H1 (cell line): ENCODE results near the gene TCHP. TPM values are rescaled to one million over a fixed set of nuclear protein-coding genes. Genes with fewer than 3 reads are reported as not detected.

Source experiments
- CTCF ChIA-PET: fragments of 300-600 bp; sonication (Branson Sonifier 250); formaldehyde crosslinking; loops from one replicate; lab custom pipeline; 2021; ENCODE audit not compliant: partially characterized antibody; lab: Charles Lee
- POLR2A ChIA-PET: fragments of 300-600 bp; sonication (Branson Sonifier 250); formaldehyde crosslinking; loops from one replicate; lab custom pipeline; 2021; ENCODE audit warnings: inconsistent platforms; ENCODE audit not compliant: partially characterized antibody; lab: Charles Lee
- DNase-seq, 2 experiments: peaks; one replicate each; pipeline versions ENCODE4 v3.0.0 to v3.0.0-alpha.2; 2010 to 2022; ENCODE audit warnings: low spot score in 2 of 2, low read depth in 1 of 2, mixed read lengths in 1 of 2
- FAIRE-seq: peaks from 2 replicates; lab custom pipeline; 2011; peaks lifted over from hg19 to GRCh38; lab: Jason Lieb, UNC
- H2AFZ ChIP-seq: 2 replicates; pipeline ENCODE4 v1.8.1; 2012; ENCODE audit warnings: low read length, inconsistent platforms
- H2AK5ac ChIP-seq: 2 replicates; pipeline ENCODE4 v1.6.1; 2013; ENCODE audit warnings: low read depth, low read length
- H2BK120ac ChIP-seq: replicated peaks from 2 replicates; pipeline ENCODE3; 2013; ENCODE audit warnings: low read depth, low read length, inconsistent platforms
- H2BK12ac ChIP-seq: 2 replicates; pipeline ENCODE4 v1.6.1; 2013; ENCODE audit warnings: low read depth, low read length
- H2BK15ac ChIP-seq: 2 replicates; pipeline ENCODE4 v1.6.1; 2013; ENCODE audit warnings: low read length
- H2BK20ac ChIP-seq: 2 replicates; pipeline ENCODE4 v1.6.1; 2013; ENCODE audit warnings: low read length
- H2BK5ac ChIP-seq: 2 replicates; pipeline ENCODE4 v1.6.1; 2013; ENCODE audit warnings: low read depth, low read length
- H3K14ac ChIP-seq: 2 replicates; pipeline ENCODE4 v1.6.1; 2013; ENCODE audit warnings: inconsistent platforms; ENCODE audit not compliant: insufficient read length
- H3K18ac ChIP-seq: 2 replicates; pipeline ENCODE4 v1.6.1; 2013; ENCODE audit warnings: low read length; ENCODE audit errors: extremely low read depth
- H3K23ac ChIP-seq: 2 replicates; pipeline ENCODE4 v1.6.1; 2013; ENCODE audit warnings: inconsistent platforms; ENCODE audit not compliant: insufficient read length
- H3K23me2 ChIP-seq: 2 replicates; pipeline ENCODE4 v1.6.1; 2013; ENCODE audit warnings: low read depth, low read length
- H3K27ac ChIP-seq: 2 replicates; pipeline ENCODE4 v1.6.1; 2011; ENCODE audit warnings: low read depth, low read length, inconsistent platforms
- H3K27me3 ChIP-seq, 4 experiments: replicated peaks in 1 of 4; 1 replicate in 1 of 4; 2 replicates in 3 of 4; pipeline versions ENCODE4 v1.6.1 to v1.8.1; 2011 to 2013; ENCODE audit warnings: low read length in 3 of 4, mild to moderate bottlenecking in 3 of 4, inconsistent platforms in 2 of 4, mixed read lengths in 2 of 4, moderate library complexity in 1 of 4; ENCODE audit not compliant: control insufficient read depth in 3 of 4, insufficient read depth in 3 of 4; ENCODE audit errors: extremely low read depth in 1 of 4
- H3K36me3 ChIP-seq, 4 experiments: 2 replicates each; pipeline versions ENCODE4 v1.6.1 to v1.8.1; 2011 to 2013; ENCODE audit warnings: mild to moderate bottlenecking in 4 of 4, low read length in 3 of 4, moderate library complexity in 2 of 4, control low read depth in 1 of 4, inconsistent platforms in 1 of 4; ENCODE audit not compliant: insufficient read depth in 4 of 4, control insufficient read depth in 2 of 4
- H3K4ac ChIP-seq: replicated peaks from 2 replicates; pipeline ENCODE3; 2013; ENCODE audit warnings: low read length, low read depth, mixed read lengths, inconsistent platforms; ENCODE audit not compliant: insufficient read length
- H3K4me1 ChIP-seq, 4 experiments: replicated peaks in 1 of 4; 1 replicate in 1 of 4; 2 replicates in 3 of 4; pipeline versions ENCODE4 v1.6.1 to v1.8.1; 2011 to 2013; ENCODE audit warnings: low read length in 3 of 4, inconsistent platforms in 2 of 4, mixed read lengths in 1 of 4; ENCODE audit not compliant: insufficient read depth in 4 of 4, control insufficient read depth in 3 of 4
- H3K4me2 ChIP-seq, 2 experiments: 2 replicates each; pipeline versions ENCODE4 v1.6.1 to v1.8.1; 2011 to 2013; ENCODE audit warnings: low read depth in 2 of 2, low read length in 2 of 2, control low read depth in 1 of 2, inconsistent platforms in 1 of 2, mild to moderate bottlenecking in 1 of 2; ENCODE audit not compliant: insufficient read depth in 1 of 2
- H3K4me3 ChIP-seq, 4 experiments: fragments of 200-600, 300-600 bp in 1 of 4; sonication (generic), shearing (Covaris generic), sonication (Bioruptor Twin) in 1 of 4; 2 replicates each; pipeline versions ENCODE4 v1.5.1 to v1.8.1; 2011 to 2016; ENCODE audit warnings: low read length in 4 of 4, low read depth in 3 of 4, control low read depth in 2 of 4, inconsistent platforms in 2 of 4, mild to moderate bottlenecking in 2 of 4, mixed read lengths in 1 of 4, moderate library complexity in 1 of 4; ENCODE audit not compliant: insufficient read depth in 2 of 4; ENCODE audit errors: extremely low read depth in 1 of 4
- H3K56ac ChIP-seq: replicated peaks from 2 replicates; pipeline ENCODE3; 2013; ENCODE audit warnings: low read depth, mild to moderate bottlenecking, mixed read lengths, low read length, inconsistent platforms; ENCODE audit not compliant: insufficient read length
- H3K79me1 ChIP-seq: 2 replicates; pipeline ENCODE4 v1.6.1; 2013; ENCODE audit warnings: low read depth, low read length, control low read depth
- H3K79me2 ChIP-seq, 2 experiments: 2 replicates each; pipeline versions ENCODE4 v1.6.1 to v1.8.1; 2012 to 2013; ENCODE audit warnings: low read length in 2 of 2, mild to moderate bottlenecking in 2 of 2, inconsistent platforms in 1 of 2; ENCODE audit not compliant: insufficient read depth in 2 of 2, control insufficient read depth in 1 of 2
- H3K9ac ChIP-seq, 4 experiments: replicated peaks in 1 of 4; 1 replicate in 1 of 4; 2 replicates in 3 of 4; pipeline versions ENCODE4 v1.6.1 to v1.8.1; 2011 to 2013; ENCODE audit warnings: low read depth in 3 of 4, low read length in 3 of 4, control low read depth in 2 of 4, mild to moderate bottlenecking in 2 of 4, moderate library complexity in 2 of 4, inconsistent platforms in 1 of 4; ENCODE audit errors: extremely low read depth in 1 of 4
- H3K9me3 ChIP-seq, 2 experiments: 2 replicates each; pipeline versions ENCODE4 v1.6.1 to v1.8.1; 2012 to 2013; ENCODE audit warnings: mild to moderate bottlenecking in 2 of 2, moderate library complexity in 2 of 2, control low read depth in 1 of 2, inconsistent platforms in 1 of 2, low read depth in 1 of 2, low read length in 1 of 2, mixed read lengths in 1 of 2; ENCODE audit not compliant: insufficient read depth in 2 of 2
- H4K20me1 ChIP-seq, 2 experiments: replicated peaks in 1 of 2; 2 replicates each; pipeline versions ENCODE3 to v1.8.1; 2011 to 2013; ENCODE audit warnings: inconsistent platforms in 2 of 2, low read length in 2 of 2, mild to moderate bottlenecking in 1 of 2; ENCODE audit not compliant: insufficient read depth in 2 of 2, control insufficient read depth in 1 of 2
- H4K5ac ChIP-seq: 2 replicates; pipeline ENCODE4 v1.6.1; 2013; ENCODE audit warnings: low read length, low read depth, mixed read lengths, inconsistent platforms; ENCODE audit not compliant: insufficient read length
- H4K8ac ChIP-seq: 2 replicates; pipeline ENCODE4 v1.8.0; 2013; ENCODE audit warnings: mild to moderate bottlenecking, moderate library complexity, low read length, inconsistent platforms; ENCODE audit not compliant: insufficient read depth; ENCODE audit errors: extremely low read depth
- H4K91ac ChIP-seq: replicated peaks from 2 replicates; pipeline ENCODE3; 2013; ENCODE audit warnings: low read length, mixed read lengths, inconsistent platforms; ENCODE audit not compliant: insufficient read length
- CTBP2 ChIP-seq: IDR thresholded peaks from 2 replicates; pipeline ENCODE4 v1.7.0; 2011; ENCODE audit warnings: borderline replicate concordance, mild to moderate bottlenecking, moderate library complexity, mixed read lengths, low read length; ENCODE audit not compliant: insufficient read depth, insufficient read length
- EZH2 ChIP-seq: fragments of 200-600 bp; sonication (generic); IDR thresholded peaks from 2 replicates; pipeline ENCODE4 v1.7.1; 2012; ENCODE audit warnings: low read depth, mild to moderate bottlenecking, moderate library complexity, low read length, inconsistent platforms; ENCODE audit not compliant: severe bottlenecking
- FOSL1 ChIP-seq: IDR thresholded peaks from 2 replicates; pipeline ENCODE4 v1.6.1; 2011; ENCODE audit warnings: mild to moderate bottlenecking, low read depth, low read length, moderate library complexity; ENCODE audit not compliant: insufficient read depth
- JUND ChIP-seq: IDR thresholded peaks from 2 replicates; pipeline ENCODE4 v1.6.1; 2011; ENCODE audit warnings: mild to moderate bottlenecking, improper control_type of control experiment, low read length
- KDM4A ChIP-seq: IDR thresholded peaks from one replicate; pipeline ENCODE4 v1.7.1; 2012; ENCODE audit warnings: low read depth, mild to moderate bottlenecking, moderate library complexity, low read length, inconsistent platforms; ENCODE audit not compliant: severe bottlenecking
- PHF8 ChIP-seq: fragments of 200-600 bp; sonication (generic); conservative IDR thresholded peaks from 2 replicates; pipeline ENCODE4 v1.7.1; 2012; ENCODE audit warnings: low read depth, mild to moderate bottlenecking, inconsistent platforms, low read length, moderate library complexity
- POLR2A ChIP-seq, 2 experiments: IDR thresholded peaks; 1 replicate in 1 of 2; 2 replicates in 1 of 2; pipeline ENCODE4 v1.6.1; 2011; ENCODE audit warnings: low read depth in 2 of 2, low read length in 2 of 2, mild to moderate bottlenecking in 2 of 2; ENCODE audit errors: control extremely low read depth in 1 of 2
- RAD21 ChIP-seq, 2 experiments: IDR thresholded peaks in 1 of 2; conservative IDR thresholded peaks in 1 of 2; 2 replicates each; pipeline ENCODE4 v1.6.1; 2011; ENCODE audit warnings: low read depth in 2 of 2, low read length in 2 of 2, improper control_type of control experiment in 1 of 2, inconsistent platforms in 1 of 2, mild to moderate bottlenecking in 1 of 2, moderate library complexity in 1 of 2
- RBBP5 ChIP-seq: IDR thresholded peaks from 2 replicates; pipeline ENCODE4 v1.7.1; 2012; ENCODE audit warnings: low read depth, mild to moderate bottlenecking, inconsistent platforms, low read length, moderate library complexity, borderline replicate concordance
- SIRT6 ChIP-seq: IDR thresholded peaks from one replicate; pipeline ENCODE4 v1.7.1; 2012; ENCODE audit warnings: low read length, inconsistent platforms
- TAF1 ChIP-seq: IDR thresholded peaks from 2 replicates; pipeline ENCODE4 v1.6.1; 2011; ENCODE audit warnings: mild to moderate bottlenecking, low read depth, low read length
- TBP ChIP-seq: IDR thresholded peaks from 2 replicates; pipeline ENCODE4 v1.6.1; 2011; ENCODE audit warnings: low read depth, low read length, improper control_type of control experiment
- TCF12 ChIP-seq: IDR thresholded peaks from 2 replicates; pipeline ENCODE4 v1.6.1; 2011; ENCODE audit warnings: low read depth, mild to moderate bottlenecking, low read length
- YY1 ChIP-seq: IDR thresholded peaks from 2 replicates; pipeline ENCODE4 v1.6.1; 2011; ENCODE audit warnings: low read depth, mild to moderate bottlenecking, low read length
- WGBS, 2 experiments: shearing (Covaris generic) in 1 of 2; methylation state at CpG; one replicate each; pipeline versions ENCODE4 v1.1.6 to v1.1.7; 2013 to 2015; ENCODE audit warnings: low lambda C conversion rate in 2 of 2, mixed read lengths in 2 of 2, inconsistent platforms in 1 of 2, low coverage in 1 of 2, missing lambda C conversion rate in 1 of 2; ENCODE audit not compliant: insufficient replicate concordance in 2 of 2, insufficient coverage in 1 of 2, insufficient read length in 1 of 2; ENCODE audit errors: extremely low coverage in 1 of 2, missing lambda C conversion rate in 1 of 2; 5-methylcytosine and 5-hydroxymethylcytosine counted together
- polyA plus RNA-seq, 7 experiments: library from polyadenylated mRNA; depleted of rRNA in 3 of 7; stranded (reverse) in 5 of 7; unstranded in 2 of 7; fragments of >200 nt in 5 of 7; fragments of 200-250 nt in 2 of 7; gene quantifications; 1 replicate in 5 of 7; 2 replicates in 1 of 7; 4 replicates in 1 of 7; pipeline versions ENCODE4 v1.2.1 to v1.2.3, GENCODE V29; 2011 to 2013; ENCODE audit warnings: missing spikeins in 2 of 7, mixed read lengths in 2 of 7
- total RNA-seq: library from RNA; stranded (reverse); fragmentation: NEBNext Ultra II Directional; extraction: Animal tissue kit (Norgen Biotek cat#: 25700); gene quantifications from 2 replicates; pipeline ENCODE4 v1.2.1, GENCODE V29; 2021
- TF ChIP-seq, protein P1 (sequence below): IDR thresholded peaks from 2 replicates; pipeline ENCODE4 v1.6.1; 2012; ENCODE audit warnings: inconsistent platforms

TCHP gene
- total and polyA plus RNA-seq, 2 of the 8 experiments (the other 6 are each of a cell fraction or from before 2014, with no cell fraction given): 2.8 to 4.5 TPM

DNA sequence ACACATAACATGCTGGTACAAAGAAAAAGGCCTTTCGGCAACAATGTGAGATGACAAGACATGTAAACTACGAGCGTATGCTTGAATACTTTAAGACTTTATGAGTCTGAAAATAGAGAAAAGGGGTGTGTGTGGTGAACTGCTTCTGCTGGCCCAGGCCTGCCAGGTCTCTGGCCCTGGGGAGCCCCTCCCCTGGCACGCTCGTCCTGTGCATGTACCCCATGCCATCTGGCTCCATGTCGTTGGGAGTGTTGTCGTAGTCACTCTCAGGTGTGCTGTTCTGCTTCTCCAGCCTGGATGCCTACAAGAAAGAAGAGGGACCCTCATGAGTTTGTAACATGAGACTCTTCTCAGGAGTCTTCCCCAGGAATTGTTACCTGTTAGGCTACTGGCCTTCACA, 38.9 kb downstream of the TCHP start:
- H3K4ac ChIP-seq: no peak overlapping the region
- no peak overlapping the region for H3K56ac ChIP-seq
- no peak overlapping the region for H3K27ac ChIP-seq
- H4K5ac ChIP-seq: no peak overlapping the region
- H2BK12ac ChIP-seq: no peak overlapping the region
- H3K18ac ChIP-seq: no peak overlapping the region
- H3K4me1 ChIP-seq: no peaks in the 10 kb centered on the region
- H2BK20ac ChIP-seq: no peak overlapping the region
- H3K23me2 ChIP-seq: no peaks in the 10 kb centered on the region
- TF ChIP-seq, protein P1, sequence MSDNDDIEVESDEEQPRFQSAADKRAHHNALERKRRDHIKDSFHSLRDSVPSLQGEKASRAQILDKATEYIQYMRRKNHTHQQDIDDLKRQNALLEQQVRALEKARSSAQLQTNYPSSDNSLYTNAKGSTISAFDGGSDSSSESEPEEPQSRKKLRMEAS: no peak
- TF ChIP-seq TBP (no peak), TAF1 (no peak), KDM4A (no peak), PHF8 (no peak), POLR2A (IDR thresholded peaks at IDR 0.05; ENCODE audit: control extremely low read depth in 1 of 2, low read depth in 2 of 2, low read length in 2 of 2) (no peak), YY1 (no peak), RBBP5 (no peak), RAD21 (IDR thresholded peaks at IDR 0.05 in 1 of 2, conservative IDR thresholded peaks at IDR 0.05 in 1 of 2; ENCODE audit: low read depth in 2 of 2, low read length in 2 of 2) (no peak), TCF12 (no peak), FOSL1 (no peak), EZH2 (no peak), CTBP2 (no peak), JUND (no peak), SIRT6 (no peak)
- no peaks in the 10 kb centered on the region for H3K79me1 ChIP-seq
- no peak overlapping the region for H3K23ac ChIP-seq
- H4K91ac ChIP-seq: no peak overlapping the region
- POLR2A ChIA-PET: no interaction called here
- no peak overlapping the region for H3K9ac ChIP-seq
- H2AFZ ChIP-seq: no peak overlapping the region
- H3K4me3 ChIP-seq: no peak overlapping the region
- H2BK120ac ChIP-seq: no peak overlapping the region
- no peaks in the 10 kb centered on the region for H3K79me2 ChIP-seq
- no peak overlapping the region for H2BK5ac ChIP-seq
- WGBS, 2 experiments: 93% methylated on average over 7 of the region's 7 CpGs; no CpG with 5 or more reads in 1 of the 2 experiments
- H4K20me1 ChIP-seq: no peaks in the 10 kb centered on the region
- no peaks in the 10 kb centered on the region for H3K9me3 ChIP-seq
- H4K8ac ChIP-seq: no peak overlapping the region
- no peak for FAIRE-seq
- H2AK5ac ChIP-seq: no peak overlapping the region
- H3K4me2 ChIP-seq: no peak overlapping the region
- H3K36me3 ChIP-seq: peaks cover 0 to 18% (median 4%) of the 10 kb centered on the region in 4 experiments; a peak in 4 of 8 replicates
- CTCF ChIA-PET: interaction anchor here (0.7 to 1.4 kb wide), 2 partner anchors 13 to 33 kb away, joined by 3 to 4 read pairs; no protein-coding TSS in a partner anchor
- H3K27me3 ChIP-seq: no peaks in the 10 kb centered on the region
- no peak overlapping the region for H2BK15ac ChIP-seq
- DNase-seq: no peak
- no peak overlapping the region for H3K14ac ChIP-seq
